ENCODE results near the gene STRAP.

DNA sequence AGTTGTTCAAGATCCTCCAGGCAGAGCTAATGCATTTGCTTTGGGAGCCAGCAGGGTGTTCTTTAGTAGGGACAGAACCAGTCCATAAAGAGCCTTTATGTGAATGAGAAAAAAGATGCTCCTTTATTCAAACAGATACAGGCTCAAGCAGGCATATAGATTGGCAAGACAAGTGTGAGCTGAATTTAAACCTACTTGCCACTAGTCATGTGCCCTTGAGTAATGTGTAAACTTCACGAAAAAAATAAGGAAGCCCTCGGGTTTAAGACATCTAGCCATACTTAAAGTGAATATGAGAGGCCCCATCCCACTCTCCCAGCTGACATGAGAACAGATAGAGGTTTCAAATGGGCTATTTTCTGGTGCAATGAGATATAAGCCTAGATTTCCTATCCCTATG, 43.1 kb upstream of the STRAP start:
- no peak for TF ChIP-seq POLR2AphosphoS5 (IDR thresholded peaks at IDR 0.05; ENCODE audit: low read depth, low read length)
- no peak for TF ChIP-seq REST (IDR thresholded peaks at IDR 0.05; ENCODE audit: insufficient read depth in 1 of 2, low read depth in 2 of 2, low read length in 2 of 2)
- no peak for TF ChIP-seq TAF1 (IDR thresholded peaks at IDR 0.05; ENCODE audit: borderline replicate concordance, insufficient read depth, low read length)
